ENCODE measurements around the gene RTP1. TPM values are rescaled to one million over a fixed set of nuclear protein-coding genes. Genes with fewer than 3 reads are reported as not detected.
"Not testable (repeated sequence)": the region's sequence is repeated elsewhere in the genome, so short reads cannot be mapped to it uniquely, and the experiment has no call there.

The RTP1 gene
- total RNA-seq, 2 experiments from 2014 or later = not detected

DNA sequence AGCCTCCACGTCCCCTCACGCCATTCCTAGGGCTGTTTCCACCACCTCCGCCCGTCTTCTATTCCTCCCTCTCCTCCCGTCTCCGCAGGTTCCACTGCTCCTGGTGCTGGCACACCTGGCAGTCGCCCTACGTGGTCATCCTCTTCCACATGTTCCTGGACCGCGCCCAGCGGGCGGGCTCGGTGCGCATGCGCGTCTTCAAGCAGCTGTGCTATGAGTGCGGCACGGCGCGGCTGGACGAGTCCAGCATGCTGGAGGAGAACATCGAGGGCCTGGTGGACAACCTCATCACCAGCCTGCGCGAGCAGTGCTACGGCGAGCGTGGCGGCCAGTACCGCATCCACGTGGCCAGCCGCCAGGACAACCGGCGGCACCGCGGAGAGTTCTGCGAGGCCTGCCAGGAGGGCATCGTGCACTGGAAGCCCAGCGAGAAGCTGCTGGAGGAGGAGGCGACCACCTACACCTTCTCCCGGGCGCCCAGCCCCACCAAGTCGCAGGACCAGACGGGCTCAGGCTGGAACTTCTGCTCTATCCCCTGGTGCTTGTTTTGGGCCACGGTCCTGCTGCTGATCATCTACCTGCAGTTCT lies 2.3 kb downstream of the RTP1 start:
- POLR2A ChIA-PET; ATAC-seq; H3K4me1 Mint-ChIP-seq (ENCODE audit: low read depth); H3K9me3 Mint-ChIP-seq (ENCODE audit: insufficient read depth); CTCF ChIA-PET; H3K4me3 Mint-ChIP-seq; H3K36me3 Mint-ChIP-seq (ENCODE audit: low read depth); DNase-seq; H3K27ac Mint-ChIP-seq: not testable (repeated sequence)
- peaks cover 13% of the 10 kb centered on the region for H3K27me3 Mint-ChIP-seq (ENCODE audit: low read depth)

DNA sequence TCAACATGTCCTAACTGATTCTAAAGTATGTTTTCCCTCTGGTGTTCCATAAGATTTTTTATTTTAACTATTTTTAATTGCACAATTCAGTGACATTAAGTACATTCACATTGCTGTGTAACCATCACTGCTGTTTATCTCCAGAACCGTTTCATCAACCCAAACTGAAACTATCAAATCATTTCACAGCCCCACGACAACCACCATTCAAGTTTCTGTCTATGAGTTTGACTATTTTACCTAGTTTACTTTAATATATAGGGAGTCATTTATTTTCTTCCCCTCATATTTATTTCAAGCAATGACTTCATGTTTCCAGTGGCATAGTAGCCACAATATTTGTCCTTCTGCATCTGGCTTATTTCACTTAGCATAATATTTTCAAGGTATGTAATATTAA lies 8.4 kb downstream of the RTP1 start:
- Mint-ChIP-seq H3K4me3 (no peak overlapping the region), H3K27me3 (ENCODE audit: low read depth) (peaks cover 27% of the 10 kb centered on the region), H3K36me3 (ENCODE audit: low read depth) (no peaks in the 10 kb centered on the region), H3K27ac (no peak overlapping the region), H3K4me1 (ENCODE audit: low read depth) (no peaks in the 10 kb centered on the region), H3K9me3 (ENCODE audit: insufficient read depth) (no peaks in the 10 kb centered on the region)
- ChIA-PET POLR2A (no interaction called here), CTCF (no interaction called here)
- ATAC-seq (no peak), DNase-seq (no peak)

DNA sequence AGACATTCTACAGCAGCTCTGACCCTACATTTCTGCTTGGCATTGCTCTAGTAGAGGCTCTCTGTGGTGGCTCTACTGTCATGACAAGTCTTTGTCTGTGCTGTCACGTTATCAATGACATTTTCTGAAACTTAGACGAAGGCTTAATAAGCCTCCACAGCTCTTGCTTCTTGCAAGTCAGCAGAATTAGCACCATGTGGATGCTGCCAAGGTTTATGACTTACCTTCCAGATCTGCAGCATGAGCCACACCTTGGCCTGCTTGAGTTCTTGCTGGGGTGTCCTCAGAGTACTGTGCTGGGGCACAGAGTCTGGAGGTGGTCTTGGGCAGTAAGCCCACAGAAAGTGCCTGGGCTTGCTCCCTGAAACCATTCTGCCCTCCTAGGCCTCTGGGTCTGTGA lies 9.8 kb downstream of the RTP1 start:
- no peak overlapping the region for H3K4me3 Mint-ChIP-seq
- no peak overlapping the region for H3K27ac Mint-ChIP-seq
- DNase-seq (no peak), ATAC-seq (no peak)
- H3K36me3 Mint-ChIP-seq (ENCODE audit: low read depth) = no peaks in the 10 kb centered on the region
- POLR2A ChIA-PET = no interaction called here
- peaks cover 28% of the 10 kb centered on the region for H3K27me3 Mint-ChIP-seq (ENCODE audit: low read depth)
- no peaks in the 10 kb centered on the region for H3K4me1 Mint-ChIP-seq (ENCODE audit: low read depth)
- CTCF ChIA-PET = interaction anchor here (0.8 to 1.3 kb wide), 2 partner anchors 20 to 113 kb away, joined by 3 read pairs; no protein-coding TSS in a partner anchor
- H3K9me3 Mint-ChIP-seq (ENCODE audit: insufficient read depth) = no peaks in the 10 kb centered on the region

DNA sequence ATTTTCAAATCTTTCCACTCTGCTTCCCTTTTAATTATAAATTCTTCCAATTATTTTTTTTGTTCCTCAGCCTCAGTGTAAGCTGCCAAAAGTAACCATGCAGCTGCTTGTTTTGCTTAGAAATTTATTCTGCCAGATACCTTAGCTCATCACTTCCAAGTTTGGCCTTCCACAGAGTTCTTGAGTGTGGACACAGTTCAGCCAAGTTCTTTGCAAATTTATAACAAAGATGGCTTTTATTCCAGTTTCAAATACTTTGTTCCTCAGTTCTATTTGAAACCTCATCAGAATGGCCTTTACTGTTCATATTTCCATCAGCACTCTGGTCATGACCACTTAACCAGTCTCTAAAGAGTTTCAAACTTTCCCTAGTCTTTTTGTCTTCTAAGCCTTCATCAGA lies 10.3 kb downstream of the RTP1 start:
- ChIA-PET CTCF (interaction anchor here (0.8 to 1.3 kb wide), 3 partner anchors 19 to 112 kb away, joined by 3 read pairs; no protein-coding TSS in a partner anchor), POLR2A (no interaction called here)
- no peaks in the 10 kb centered on the region for H3K4me1 Mint-ChIP-seq (ENCODE audit: low read depth)
- no peak for DNase-seq
- H3K36me3 Mint-ChIP-seq (ENCODE audit: low read depth) = no peaks in the 10 kb centered on the region
- no peaks in the 10 kb centered on the region for H3K9me3 Mint-ChIP-seq (ENCODE audit: insufficient read depth)
- ATAC-seq = no peak
- H3K4me3 Mint-ChIP-seq = no peak overlapping the region
- H3K27me3 Mint-ChIP-seq (ENCODE audit: low read depth) = peaks cover 26% of the 10 kb centered on the region
- H3K27ac Mint-ChIP-seq = no peak overlapping the region

DNA sequence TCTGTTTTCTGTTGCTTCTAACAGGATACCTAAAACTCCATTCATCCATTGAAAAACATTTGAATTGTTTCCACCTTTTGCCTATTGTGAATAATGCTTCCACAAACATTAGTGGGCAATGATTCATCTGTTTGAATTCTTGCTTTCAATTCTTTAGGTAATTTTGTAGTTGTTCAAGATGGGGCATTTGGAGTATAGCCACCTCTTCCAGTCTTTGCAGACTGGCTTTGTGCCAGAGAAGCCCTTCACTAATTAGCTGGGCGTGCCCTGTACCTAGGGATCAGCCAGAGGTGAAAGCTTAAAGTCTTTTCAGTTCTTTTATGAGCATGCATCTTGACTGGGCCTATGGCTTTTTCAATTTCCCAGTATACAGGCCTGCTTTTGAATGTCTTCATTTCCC lies 10.9 kb downstream of the RTP1 start:
- Mint-ChIP-seq H3K9me3 (ENCODE audit: insufficient read depth) (no peaks in the 10 kb centered on the region), H3K4me1 (ENCODE audit: low read depth) (no peaks in the 10 kb centered on the region), H3K27ac (no peak overlapping the region), H3K36me3 (ENCODE audit: low read depth) (no peaks in the 10 kb centered on the region), H3K4me3 (no peak overlapping the region), H3K27me3 (ENCODE audit: low read depth) (peaks cover 23% of the 10 kb centered on the region)
- DNase-seq (no peak), ATAC-seq (no peak)
- ChIA-PET POLR2A (no interaction called here), CTCF (interaction anchor here (1.3 kb wide), 2 partner anchors 19 to 95 kb away, joined by 3 read pairs; no protein-coding TSS in a partner anchor)

DNA sequence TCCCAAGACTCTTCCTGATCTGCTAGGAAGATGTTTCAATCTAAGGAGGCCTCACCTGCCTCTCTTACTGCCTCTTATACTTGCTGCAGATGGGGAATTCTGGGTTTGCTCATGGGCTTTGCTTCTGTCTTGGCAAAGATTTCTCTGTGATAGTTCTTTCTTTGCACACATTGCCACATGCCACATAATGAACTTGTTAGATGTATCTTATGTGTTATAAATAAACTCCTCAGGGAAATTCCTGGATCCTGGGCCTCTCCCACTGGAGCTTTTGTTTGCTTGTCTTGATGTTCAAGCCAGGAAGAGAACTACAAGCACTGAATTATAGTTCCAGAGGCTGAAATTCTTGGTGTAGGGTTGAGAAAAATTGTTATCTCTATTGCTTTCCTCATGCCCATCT lies 12.2 kb downstream of the RTP1 start:
- H3K4me1 Mint-ChIP-seq (ENCODE audit: low read depth) = no peaks in the 10 kb centered on the region
- no peak for ATAC-seq
- no peak overlapping the region for H3K27ac Mint-ChIP-seq
- no peak for DNase-seq
- H3K4me3 Mint-ChIP-seq = no peak overlapping the region
- peaks cover 22% of the 10 kb centered on the region for H3K27me3 Mint-ChIP-seq (ENCODE audit: low read depth)
- CTCF ChIA-PET = interaction anchor here (1.4 kb wide), 1 partner anchor 42 kb away, joined by 3 read pairs; no protein-coding TSS in a partner anchor
- H3K9me3 Mint-ChIP-seq (ENCODE audit: insufficient read depth) = no peaks in the 10 kb centered on the region
- H3K36me3 Mint-ChIP-seq (ENCODE audit: low read depth) = no peaks in the 10 kb centered on the region
- POLR2A ChIA-PET = interaction anchor here (0.6 kb wide), 1 partner anchor 281 kb away, joined by 3 read pairs; no protein-coding TSS in a partner anchor

DNA sequence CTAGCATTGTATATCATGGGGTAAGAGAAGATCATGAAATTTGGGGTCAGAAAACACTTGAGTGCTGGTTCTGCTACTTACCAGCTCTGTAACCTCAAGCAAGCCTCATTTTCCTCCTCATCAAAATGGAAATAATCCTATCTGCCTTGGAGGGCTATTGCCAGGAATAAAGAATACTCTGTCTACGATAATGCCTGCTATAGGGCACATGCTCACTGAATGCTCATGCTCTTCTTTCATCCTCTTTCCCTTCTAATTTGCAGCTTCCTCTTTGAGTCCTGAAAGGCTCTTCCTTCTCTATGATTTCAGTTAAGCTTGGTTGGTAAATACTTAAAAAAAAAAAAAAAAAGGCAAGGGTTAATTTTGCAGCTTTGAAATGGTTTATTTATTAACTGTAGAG lies 12.8 kb downstream of the RTP1 start:
- H3K27ac Mint-ChIP-seq = no peak overlapping the region
- H3K4me3 Mint-ChIP-seq = no peak overlapping the region
- H3K9me3 Mint-ChIP-seq (ENCODE audit: insufficient read depth) = no peaks in the 10 kb centered on the region
- no peaks in the 10 kb centered on the region for H3K4me1 Mint-ChIP-seq (ENCODE audit: low read depth)
- ChIA-PET POLR2A (interaction anchor here (0.6 kb wide), 1 partner anchor 282 kb away, joined by 3 read pairs; no protein-coding TSS in a partner anchor), CTCF (interaction anchor here (1.4 kb wide), 2 partner anchors 42 to 109 kb away, joined by 3 to 5 read pairs; no protein-coding TSS in a partner anchor)
- no peak for ATAC-seq
- H3K36me3 Mint-ChIP-seq (ENCODE audit: low read depth) = no peaks in the 10 kb centered on the region
- H3K27me3 Mint-ChIP-seq (ENCODE audit: low read depth) = peaks cover 20% of the 10 kb centered on the region
- no peak for DNase-seq

DNA sequence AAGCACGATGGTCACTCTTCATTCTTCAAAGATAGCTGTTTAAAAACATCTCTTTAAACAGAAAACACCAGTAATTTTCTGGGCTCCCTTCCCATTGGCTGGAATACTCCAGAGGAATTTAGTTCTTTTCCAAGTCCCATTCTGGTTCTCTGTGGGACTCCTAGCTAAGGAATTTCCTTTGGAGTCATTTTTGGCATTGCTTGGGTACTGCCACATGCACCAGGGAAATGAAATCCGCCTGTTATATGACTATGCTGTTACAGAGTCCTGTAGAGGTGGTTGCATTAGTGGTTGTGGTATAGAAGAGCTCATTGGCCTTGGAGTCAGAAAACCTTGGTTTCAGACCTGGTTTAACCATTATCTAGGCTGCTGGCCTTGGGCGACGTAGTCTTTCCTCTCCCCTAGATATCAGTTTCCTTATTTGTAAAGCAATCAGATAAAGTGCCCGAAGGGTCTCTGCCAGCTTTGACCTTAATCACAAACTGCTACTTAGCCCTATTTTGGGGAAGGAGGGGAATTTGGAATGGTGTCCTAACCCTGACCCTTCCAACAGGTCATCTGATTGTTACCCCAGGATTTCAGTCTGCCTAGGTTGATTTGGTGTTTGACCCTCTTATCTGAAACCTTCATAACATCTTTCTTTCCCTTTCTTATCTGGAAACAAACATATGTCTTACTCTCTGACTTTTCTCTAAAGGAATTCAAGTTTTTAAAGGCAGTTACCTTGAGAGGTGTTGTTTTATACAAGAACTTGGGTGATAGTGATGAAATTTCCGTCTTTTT lies 13.4 kb downstream of the RTP1 start:
- ATAC-seq (no peak), DNase-seq (no peak)
- CTCF ChIA-PET = interaction anchor here (1.4 kb wide), 2 partner anchors 43 to 109 kb away, joined by 3 to 5 read pairs; no protein-coding TSS in a partner anchor
- Mint-ChIP-seq H3K27me3 (ENCODE audit: low read depth) (peaks cover 19% of the 10 kb centered on the region), H3K4me3 (no peak overlapping the region), H3K9me3 (ENCODE audit: insufficient read depth) (no peaks in the 10 kb centered on the region), H3K36me3 (ENCODE audit: low read depth) (no peaks in the 10 kb centered on the region), H3K27ac (no peak overlapping the region), H3K4me1 (ENCODE audit: low read depth) (no peaks in the 10 kb centered on the region)
- POLR2A ChIA-PET = no interaction called here

DNA sequence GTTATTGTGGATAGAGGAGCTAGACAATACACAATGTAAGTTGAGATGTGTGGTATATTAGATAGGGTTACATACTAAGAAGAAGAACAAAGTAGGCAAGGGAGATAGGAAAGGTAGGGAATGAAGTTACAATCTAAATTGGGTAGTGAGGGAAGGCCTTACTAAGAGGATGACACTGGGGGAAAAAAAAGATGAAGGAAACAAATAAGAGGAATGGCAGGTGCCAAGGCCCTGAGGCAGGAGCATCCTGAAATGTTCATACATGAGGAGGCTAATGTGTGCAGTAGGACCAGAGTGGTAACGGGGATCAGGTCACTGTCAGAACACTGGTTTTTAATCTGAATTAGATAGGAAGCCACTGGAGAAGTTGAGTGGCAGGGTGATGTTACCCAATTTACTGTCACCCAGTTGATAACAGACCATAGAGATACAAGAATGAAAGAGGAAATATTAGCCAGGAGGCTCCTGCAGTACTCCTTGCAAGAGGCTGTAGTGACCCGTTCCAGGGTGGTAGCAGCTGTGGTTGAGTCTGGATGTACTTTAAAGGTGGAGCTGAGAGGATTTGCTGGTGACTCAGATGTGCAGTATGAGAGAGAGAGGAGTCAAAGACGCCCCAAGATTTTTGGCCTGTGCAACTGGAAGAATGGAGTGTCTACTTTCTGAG lies 14.4 kb downstream of the RTP1 start:
- POLR2A ChIA-PET = no interaction called here
- no peaks in the 10 kb centered on the region for H3K36me3 Mint-ChIP-seq (ENCODE audit: low read depth)
- no peak overlapping the region for H3K4me3 Mint-ChIP-seq
- H3K9me3 Mint-ChIP-seq (ENCODE audit: insufficient read depth) = no peaks in the 10 kb centered on the region
- CTCF ChIA-PET = no interaction called here
- peaks cover 22% of the 10 kb centered on the region for H3K27me3 Mint-ChIP-seq (ENCODE audit: low read depth)
- DNase-seq (no peak), ATAC-seq (no peak)
- no peak overlapping the region for H3K27ac Mint-ChIP-seq
- no peaks in the 10 kb centered on the region for H3K4me1 Mint-ChIP-seq (ENCODE audit: low read depth)

DNA sequence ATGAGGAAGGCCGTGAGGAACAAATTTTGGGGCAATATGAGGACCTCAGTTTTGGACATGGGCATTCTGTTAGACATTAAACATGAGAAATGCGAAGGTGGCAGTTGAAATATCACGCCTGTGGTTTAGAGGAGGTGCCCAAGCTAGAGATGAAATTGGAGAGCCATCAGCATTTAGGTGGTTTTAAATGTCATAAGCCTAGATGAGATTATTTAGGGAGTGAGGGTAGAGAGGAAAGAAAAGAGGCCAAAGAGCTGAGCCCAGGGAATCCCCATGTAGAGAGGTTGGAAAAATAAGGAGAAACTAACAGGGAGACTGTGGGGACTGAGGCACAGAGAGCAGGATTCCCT lies 14.9 kb downstream of the RTP1 start:
- no peak overlapping the region for H3K4me3 Mint-ChIP-seq
- DNase-seq (no peak), ATAC-seq (no peak)
- ChIA-PET POLR2A (no interaction called here), CTCF (no interaction called here)
- H3K9me3 Mint-ChIP-seq (ENCODE audit: insufficient read depth) = no peaks in the 10 kb centered on the region
- H3K27ac Mint-ChIP-seq = no peak overlapping the region
- no peaks in the 10 kb centered on the region for H3K4me1 Mint-ChIP-seq (ENCODE audit: low read depth)
- H3K27me3 Mint-ChIP-seq (ENCODE audit: low read depth) = peaks cover 24% of the 10 kb centered on the region
- no peaks in the 10 kb centered on the region for H3K36me3 Mint-ChIP-seq (ENCODE audit: low read depth)

DNA sequence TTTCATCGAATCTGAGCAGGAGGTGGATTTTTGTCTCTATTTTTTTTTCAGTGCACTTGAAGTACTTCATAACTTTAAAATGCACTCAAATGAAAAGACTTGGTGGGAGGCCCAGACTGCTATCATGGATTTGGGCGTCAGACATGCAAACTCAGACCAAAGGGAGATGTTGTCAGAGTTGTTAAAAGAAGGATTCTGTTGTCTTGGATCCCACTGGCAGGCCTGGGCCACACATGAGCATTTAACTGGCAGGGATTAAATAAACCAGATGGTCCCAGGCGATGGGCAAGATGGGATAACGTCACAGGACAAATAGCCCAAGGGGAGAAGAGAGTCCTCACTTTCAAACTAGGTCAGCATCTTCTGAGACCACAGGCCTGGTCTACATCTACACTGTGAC lies 15.4 kb downstream of the RTP1 start:
- H3K36me3 Mint-ChIP-seq (ENCODE audit: low read depth) = no peaks in the 10 kb centered on the region
- no peaks in the 10 kb centered on the region for H3K9me3 Mint-ChIP-seq (ENCODE audit: insufficient read depth)
- H3K4me1 Mint-ChIP-seq (ENCODE audit: low read depth) = no peaks in the 10 kb centered on the region
- no peak overlapping the region for H3K27ac Mint-ChIP-seq
- ATAC-seq = no peak
- POLR2A ChIA-PET = no interaction called here
- no peak overlapping the region for H3K4me3 Mint-ChIP-seq
- no peak for DNase-seq
- H3K27me3 Mint-ChIP-seq (ENCODE audit: low read depth) = peaks cover 22% of the 10 kb centered on the region
- CTCF ChIA-PET = no interaction called here

DNA sequence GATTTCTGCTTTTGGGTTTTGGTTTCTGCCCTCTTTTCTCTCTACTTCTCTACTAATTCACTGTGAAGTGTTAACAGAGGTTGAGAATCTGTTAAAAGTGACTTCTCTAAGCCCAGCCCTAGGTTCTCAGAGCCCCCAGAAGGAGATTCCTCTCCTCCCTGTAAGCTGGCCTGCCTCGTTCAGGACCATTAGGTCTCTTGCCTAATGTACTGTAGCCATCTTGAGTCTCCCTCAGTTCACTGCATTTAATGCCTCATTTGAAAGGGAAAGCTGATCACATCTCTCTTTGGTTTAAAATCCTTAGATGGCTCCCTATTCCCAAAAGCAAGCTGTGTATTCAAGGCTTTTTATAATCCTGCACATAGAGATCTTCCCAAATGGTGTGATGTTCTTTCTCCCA lies 16.3 kb downstream of the RTP1 start:
- Mint-ChIP-seq H3K36me3 (ENCODE audit: low read depth) (no peaks in the 10 kb centered on the region), H3K9me3 (ENCODE audit: insufficient read depth) (no peaks in the 10 kb centered on the region), H3K4me1 (ENCODE audit: low read depth) (no peaks in the 10 kb centered on the region), H3K27ac (no peak overlapping the region), H3K27me3 (ENCODE audit: low read depth) (peaks cover 20% of the 10 kb centered on the region), H3K4me3 (no peak overlapping the region)
- ChIA-PET CTCF (no interaction called here), POLR2A (no interaction called here)
- no peak for DNase-seq
- no peak for ATAC-seq

Data from activated CD8-positive, alpha-beta T cell treated with anti-CD3 and anti-CD28 coated beads, Interleukin-2, amount 10 ng/mL, durations not matched to agents 7 days and 5 days (primary cell).